Uterus (tissue), 2 donors: ENCODE measurements around the gene LRRC55.

Source experiments
- CTCF ChIP-seq, 4 experiments: fragments of 200-600 bp in 2 of 4; fragments of 450-650 bp in 2 of 4; sonication (generic) in 2 of 4; IDR thresholded peaks; one replicate each; pipeline ENCODE4 v1.5.1; 2016 to 2019; ENCODE audit warnings: antibody characterized with exemption in 4 of 4, mild to moderate bottlenecking in 2 of 4, moderate library complexity in 1 of 4
- POLR2A ChIP-seq, 2 donors: fragments of 450-650 bp; IDR thresholded peaks; one replicate each; pipeline ENCODE4 v1.6.1; 2016; ENCODE audit warnings: antibody characterized with exemption in 2 of 2, mild to moderate bottlenecking in 1 of 2, moderate library complexity in 1 of 2

- TF ChIP-seq CTCF (IDR thresholded peaks at IDR 0.05) (no peak), POLR2A (IDR thresholded peaks at IDR 0.05) (no peak)
Measured at GRCh38 chr11:57207168-57207567, 25.4 kb downstream of the LRRC55 start.
